ENCODE measurements around the gene LGALSL.

- no peak for TF ChIP-seq CTCF (IDR thresholded peaks at IDR 0.05)
- no peak for TF ChIP-seq POLR2A (IDR thresholded peaks at IDR 0.05)
These were observed 1.6 kb downstream of the LGALSL start for GRCh38 chr2:64455545-64455944.

Data from esophagus squamous epithelium (tissue), 4 donors.